ENCODE data around the gene GPR141.

GRCh38 chr7:37735196-37735595 lies 51.6 kb downstream of the GPR141 start:
- no peak for TF ChIP-seq REST (IDR thresholded peaks at IDR 0.05)
- no peak for TF ChIP-seq EP300 (IDR thresholded peaks at IDR 0.05)
